GM12873 (cell line): Measurements from ENCODE around the gene DGKZ.

Source experiments
- CTCF ChIP-seq: IDR thresholded peaks from 2 replicates; pipeline ENCODE4 v1.5.1; 2012; ENCODE audit warnings: low read depth, mild to moderate bottlenecking, moderate library complexity, low read length, control low read depth; ENCODE audit not compliant: insufficient read depth; ENCODE audit errors: missing control alignments

DGKZ gene

GRCh38 chr11:46383404-46383758 is 36.1 kb downstream of the DGKZ start:
- no peak for TF ChIP-seq CTCF

DNA sequence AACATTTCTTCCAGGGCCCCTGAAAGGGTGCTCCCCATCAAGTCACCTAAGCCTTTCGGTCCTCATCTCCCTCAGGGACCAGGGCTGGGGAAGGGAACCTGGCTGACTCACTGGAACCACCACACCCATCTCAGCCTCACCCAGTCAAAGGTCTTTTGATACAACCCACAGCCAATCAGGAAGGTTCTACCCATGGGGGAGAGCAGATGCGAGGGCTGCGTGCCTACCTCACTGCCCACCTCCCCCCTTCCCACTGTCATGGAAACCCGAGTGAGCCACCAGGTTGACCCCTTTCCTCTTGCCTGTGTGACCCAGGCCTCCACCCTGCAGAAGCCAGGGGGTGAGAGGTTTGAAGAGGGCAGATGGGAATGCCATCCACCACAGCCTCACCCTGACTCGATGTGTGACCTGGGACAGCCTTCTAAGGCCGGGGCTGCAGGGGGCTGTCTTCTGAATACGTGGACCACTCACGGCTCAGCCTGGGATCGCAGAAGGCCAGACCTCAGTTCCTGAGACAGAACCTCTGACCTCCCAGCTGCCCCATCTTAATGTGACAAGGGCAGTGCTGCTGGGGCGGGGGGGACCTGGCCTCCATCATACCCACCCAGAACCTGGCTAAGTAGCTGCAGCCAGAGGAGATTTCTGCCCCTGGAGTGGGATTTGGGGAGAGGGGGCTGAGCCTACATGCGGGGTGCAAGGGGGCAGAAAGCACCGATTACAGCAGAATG is 36.9 kb downstream of the DGKZ start:
- TF ChIP-seq CTCF = no peak

GRCh38 chr11:46385169-46386004 is 38.1 kb downstream of the DGKZ start:
- no peak for TF ChIP-seq CTCF

GRCh38 chr11:46386005-46386578 is 38.8 kb downstream of the DGKZ start:
- no peak for TF ChIP-seq CTCF

DNA sequence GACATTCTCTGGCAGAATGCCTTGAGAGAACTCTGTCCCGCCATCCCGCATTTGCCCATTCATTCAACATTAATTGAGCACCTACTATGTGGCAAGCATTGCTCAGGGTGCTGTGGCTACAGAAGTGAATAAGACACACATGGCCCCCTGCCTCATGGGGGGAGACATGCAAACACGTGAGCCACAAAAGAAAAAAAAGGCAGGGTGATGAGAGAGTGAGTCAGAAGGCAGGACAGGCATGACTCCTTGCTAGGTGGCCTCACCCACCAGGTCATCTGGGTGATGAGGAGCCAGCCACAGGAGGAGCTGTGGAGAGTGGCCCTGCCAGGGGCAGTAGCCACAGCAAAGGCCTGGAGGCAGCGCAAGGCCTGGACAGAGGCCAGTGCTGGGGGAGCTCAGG is 39.4 kb downstream of the DGKZ start:
- no peak for TF ChIP-seq CTCF

DNA sequence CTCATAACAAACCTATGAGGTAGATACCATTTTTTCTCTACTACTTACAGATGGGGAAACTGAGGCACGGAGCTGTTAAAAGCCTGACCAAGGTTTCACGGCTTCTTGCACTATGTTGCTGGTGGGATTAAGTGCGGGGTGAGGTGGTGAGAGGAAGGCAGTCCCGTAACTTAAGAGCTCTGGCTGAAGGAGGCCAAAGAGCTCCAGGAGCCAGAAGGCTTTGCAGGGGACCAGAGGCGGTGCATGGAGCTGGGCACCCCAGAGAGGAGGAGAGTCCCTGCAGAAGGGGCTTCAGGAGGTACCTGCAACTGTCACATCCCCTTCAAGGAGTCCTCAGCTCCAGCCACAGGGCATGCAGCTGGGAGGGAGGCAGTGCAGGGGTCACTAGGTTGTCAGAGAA is 40.2 kb downstream of the DGKZ start:
- no peak for TF ChIP-seq CTCF

DNA sequence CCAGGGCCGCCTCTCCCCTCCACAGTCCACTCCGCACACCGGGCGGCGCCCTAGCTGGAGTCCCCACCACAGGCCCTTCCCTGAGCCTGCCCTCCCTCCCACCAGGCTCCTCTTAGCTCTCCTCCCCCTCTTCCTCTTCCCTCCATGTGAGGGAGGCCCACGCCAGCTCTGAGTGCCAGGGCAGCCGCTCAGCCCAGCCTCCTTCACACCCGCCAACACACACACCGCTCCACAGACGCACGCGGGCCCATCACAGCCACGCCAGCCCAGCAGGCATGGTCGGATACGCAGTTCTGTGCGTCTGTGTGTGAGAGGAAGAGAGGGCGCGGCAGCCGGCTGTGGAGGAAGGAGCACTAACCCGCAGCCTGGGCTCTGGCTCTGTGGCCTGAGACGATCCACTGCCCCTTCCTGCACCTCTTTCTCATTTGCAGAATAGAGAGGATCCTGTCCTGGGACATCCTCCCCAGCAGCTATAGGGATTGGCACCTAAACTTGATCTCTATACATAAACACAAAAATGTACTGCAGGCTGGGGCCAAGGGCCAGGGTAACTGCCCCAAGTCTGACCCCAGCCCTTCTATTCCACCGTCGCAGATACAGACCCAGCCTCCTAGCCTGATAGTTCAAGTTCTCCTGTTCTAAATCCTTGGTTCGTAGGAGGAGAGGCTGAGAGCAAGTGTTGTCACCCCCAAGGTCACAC is 40.8 kb downstream of the DGKZ start:
- TF ChIP-seq CTCF = no peak
